ENCODE results near the gene SEPTIN5. TPM values are rescaled to one million over a fixed set of nuclear protein-coding genes. Genes with fewer than 3 reads are reported as not detected.
A peak's percentile ranks its signal among the peaks of the same experiment; 100 is the strongest.

Gene SEPTIN5
- total and polyA plus RNA-seq, 9 of the 15 experiments (the other 6 are each of a cell fraction or from before 2014, with no cell fraction given) = 0.03 to 195 (median 119) TPM

- DNase-seq (ENCODE audit: extremely low read depth in 1 of 4, low spot score in 3 of 4) (peak in 1 of 4 experiments; percentile 13), ATAC-seq (no peak), FAIRE-seq (no peak)
- no TSS peak for BruUV-seq (replicated peaks)
- no peaks in the 10 kb centered on the region for H3K36me3 ChIP-seq (ENCODE audit: control insufficient read depth, insufficient read depth, low read length)
- H3K4me2 ChIP-seq (ENCODE audit: insufficient read depth, low read length) = no peak overlapping the region
- peaks cover 3% of the 10 kb centered on the region in 2 experiments for H3K27me3 ChIP-seq (ENCODE audit: control insufficient read depth in 2 of 2, insufficient read depth in 2 of 2, low read length in 2 of 2)
- H3K4me1 ChIP-seq (replicated peaks in 1 of 2; ENCODE audit: control insufficient read depth in 2 of 2, insufficient read depth in 2 of 2, low read length in 2 of 2) = peaks cover 5 to 12% of the 10 kb centered on the region in 2 experiments; a peak in 3 of 5 replicates
- no peaks in the 10 kb centered on the region for H4K20me1 ChIP-seq (replicated peaks; ENCODE audit: control insufficient read depth, insufficient read depth, low read length)
- intact Hi-C loops (cut with micrococcal nuclease) = no loop called here
- H3K9ac ChIP-seq (ENCODE audit: insufficient read depth in 1 of 2, low read depth in 2 of 2, low read length in 2 of 2) = no peak overlapping the region
- ChIA-PET CTCF (ENCODE audit: low intra/inter-chr PET ratio) (interaction anchor here (5.5 kb wide), 1 partner anchor 36 kb away, joined by 113 read pairs; no protein-coding TSS in a partner anchor), POLR2A (interaction anchor here (0.6 to 10.5 kb wide), 7 partner anchors 10 to 621 kb away, joined by 3 to 80 read pairs (median 3); no protein-coding TSS in a partner anchor)
- whole genome bisulfite sequencing (ENCODE audit: insufficient coverage, low coverage, missing lambda C conversion rate) = 23% methylated on average over 6 of the region's 6 CpGs
- no peak overlapping the region for H3K4me3 ChIP-seq
- H2AFZ ChIP-seq (ENCODE audit: low read depth, low read length) = 0 out of 2 replicates have a peak overlapping the region, but pooled peaks have one; percentile 2
- H3K79me2 ChIP-seq (ENCODE audit: control insufficient read depth, insufficient read depth, low read length) = no peaks in the 10 kb centered on the region
- no peaks in the 10 kb centered on the region for H3K9me1 ChIP-seq (ENCODE audit: control insufficient read depth, insufficient read depth, low read length)
- 0 out of 2 replicates have a peak, but pooled peaks cover 2% of the 10 kb centered on the region for H3K9me3 ChIP-seq (replicated peaks; ENCODE audit: control insufficient read depth, insufficient read depth, low read depth, low read length)
- no peak overlapping the region for H3K27ac ChIP-seq (ENCODE audit: extremely low read depth, low read depth, low read length)
- in situ Hi-C loops (cut with MboI) = no loop called here
- TF ChIP-seq, protein P1, sequence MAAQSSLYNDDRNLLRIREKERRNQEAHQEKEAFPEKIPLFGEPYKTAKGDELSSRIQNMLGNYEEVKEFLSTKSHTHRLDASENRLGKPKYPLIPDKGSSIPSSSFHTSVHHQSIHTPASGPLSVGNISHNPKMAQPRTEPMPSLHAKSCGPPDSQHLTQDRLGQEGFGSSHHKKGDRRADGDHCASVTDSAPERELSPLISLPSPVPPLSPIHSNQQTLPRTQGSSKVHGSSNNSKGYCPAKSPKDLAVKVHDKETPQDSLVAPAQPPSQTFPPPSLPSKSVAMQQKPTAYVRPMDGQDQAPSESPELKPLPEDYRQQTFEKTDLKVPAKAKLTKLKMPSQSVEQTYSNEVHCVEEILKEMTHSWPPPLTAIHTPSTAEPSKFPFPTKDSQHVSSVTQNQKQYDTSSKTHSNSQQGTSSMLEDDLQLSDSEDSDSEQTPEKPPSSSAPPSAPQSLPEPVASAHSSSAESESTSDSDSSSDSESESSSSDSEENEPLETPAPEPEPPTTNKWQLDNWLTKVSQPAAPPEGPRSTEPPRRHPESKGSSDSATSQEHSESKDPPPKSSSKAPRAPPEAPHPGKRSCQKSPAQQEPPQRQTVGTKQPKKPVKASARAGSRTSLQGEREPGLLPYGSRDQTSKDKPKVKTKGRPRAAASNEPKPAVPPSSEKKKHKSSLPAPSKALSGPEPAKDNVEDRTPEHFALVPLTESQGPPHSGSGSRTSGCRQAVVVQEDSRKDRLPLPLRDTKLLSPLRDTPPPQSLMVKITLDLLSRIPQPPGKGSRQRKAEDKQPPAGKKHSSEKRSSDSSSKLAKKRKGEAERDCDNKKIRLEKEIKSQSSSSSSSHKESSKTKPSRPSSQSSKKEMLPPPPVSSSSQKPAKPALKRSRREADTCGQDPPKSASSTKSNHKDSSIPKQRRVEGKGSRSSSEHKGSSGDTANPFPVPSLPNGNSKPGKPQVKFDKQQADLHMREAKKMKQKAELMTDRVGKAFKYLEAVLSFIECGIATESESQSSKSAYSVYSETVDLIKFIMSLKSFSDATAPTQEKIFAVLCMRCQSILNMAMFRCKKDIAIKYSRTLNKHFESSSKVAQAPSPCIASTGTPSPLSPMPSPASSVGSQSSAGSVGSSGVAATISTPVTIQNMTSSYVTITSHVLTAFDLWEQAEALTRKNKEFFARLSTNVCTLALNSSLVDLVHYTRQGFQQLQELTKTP (IDR thresholded peaks at IDR 0.05; ENCODE audit: low read depth in 1 of 2, partially characterized antibody in 2 of 2) = peak in 1 of 2 experiments; percentile 18
- TF ChIP-seq LARP7 (IDR thresholded peaks at IDR 0.05) = peak; percentile 50; the same call in 1 of the 2 replicates
- TF ChIP-seq SOX6 (IDR thresholded peaks at IDR 0.05) = no peak
- no peak for TF ChIP-seq CBX3 (IDR thresholded peaks at IDR 0.05; ENCODE audit: borderline replicate concordance in 1 of 2, low read length in 2 of 2)
- peak; percentile 68; the same call in 1 of the 2 replicates for TF ChIP-seq NFRKB (IDR thresholded peaks at IDR 0.05; ENCODE audit: low read depth)
- no peak for TF ChIP-seq SNIP1 (IDR thresholded peaks at IDR 0.05; ENCODE audit: low read depth)
- no peak for TF ChIP-seq BDP1 (IDR thresholded peaks at IDR 0.05; ENCODE audit: insufficient read depth, insufficient read length)
- TF ChIP-seq ZNF644 (tag; IDR thresholded peaks at IDR 0.05; ENCODE audit: low read depth) = no peak
- no peak for TF ChIP-seq CREM (IDR thresholded peaks at IDR 0.05; ENCODE audit: low read depth)
- no peak for TF ChIP-seq TCF7 (IDR thresholded peaks at IDR 0.05; ENCODE audit: borderline replicate concordance)
- TF ChIP-seq CTCFL (IDR thresholded peaks at IDR 0.05; ENCODE audit: borderline replicate concordance, insufficient read depth, low read depth, low read length, poor library complexity, severe bottlenecking) = no peak
- TF ChIP-seq ILK (tag; IDR thresholded peaks at IDR 0.05; ENCODE audit: borderline replicate concordance, low read depth) = 0 out of 2 replicates have a peak, but pooled peaks have one; percentile 18
- 0 out of 2 replicates have a peak, but pooled peaks have one; percentile 8 for TF ChIP-seq MYC (IDR thresholded peaks at IDR 0.05; ENCODE audit: low read depth, low read length)
- TF ChIP-seq MYC (CRISPR knock-in tag; IDR thresholded peaks at IDR 0.05; ENCODE audit: borderline replicate concordance, low read depth) = no peak
- no peak for TF ChIP-seq SLC30A9 (CRISPR knock-in tag; IDR thresholded peaks at IDR 0.05)
- TF ChIP-seq GATAD2A (IDR thresholded peaks at IDR 0.05) = 0 out of 2 replicates have a peak, but pooled peaks have one; percentile 6
- 0 out of 2 replicates have a peak, but pooled peaks have one; percentile 25 for TF ChIP-seq ZNF583 (CRISPR knock-in tag; IDR thresholded peaks at IDR 0.05)
Measured at GRCh38 chr22:19681863-19682245, 32.4 kb upstream of the SEPTIN5 start.
